HCT116 (cell line): ENCODE results near the gene RAB31. TPM values are rescaled to one million over a fixed set of nuclear protein-coding genes. Genes with fewer than 3 reads are reported as not detected.

Source experiments
- ATAC-seq: fragments of 200-7000 bp; cut with Tn5 transposase; 2 replicates; pipeline ENCODE4 v1.9.1; 2020; ENCODE audit warnings: mild to moderate bottlenecking, moderate library complexity
- BruUV-seq: library from RNA; stranded (reverse); fragments of 400-500 nt; replicated peaks from 2 replicates; lab custom pipeline; 2021; lab: Mats Ljungman, UMichigan
- CTCF ChIA-PET: fragments of 300-600 bp; sonication (Branson Sonifier 250); formaldehyde crosslinking; loops from one replicate; lab custom pipeline; 2021; ENCODE audit warnings: antibody characterized with exemption; lab: Charles Lee
- POLR2A ChIA-PET: fragments of 300-600, 350-600 bp; sonication (Branson Sonifier 250); formaldehyde crosslinking; loops from one replicate; lab custom pipeline; 2021; ENCODE audit warnings: antibody characterized with exemption; lab: Charles Lee
- RAD21 ChIA-PET, 2 experiments: fragments of 300-600 bp; sonication (Branson Sonifier 250); formaldehyde crosslinking; loops; one replicate each; lab custom pipeline; 2023; ENCODE audit warnings: low total read pairs in 2 of 2; ENCODE audit not compliant: uncharacterized antibody in 2 of 2, unreplicated experiment in 2 of 2, low non-redundant PET in 1 of 2; lab: Charles Lee
- DNase-seq: peaks from one replicate; pipeline ENCODE4 v3.0.0-alpha.2; 2010; ENCODE audit warnings: low read depth, low spot score
- H2AFZ ChIP-seq: fragments of 200-600 bp; shearing (Covaris generic), sonication (generic); 2 replicates; pipeline ENCODE4 v1.6.1; 2017; ENCODE audit warnings: low read depth, mixed run types, mixed read lengths, antibody characterized with exemption, low read length; ENCODE audit not compliant: poor library complexity, severe bottlenecking
- H3K27ac ChIP-seq: 2 replicates; pipeline ENCODE4 v1.5.1; 2012; ENCODE audit warnings: low read depth, low read length
- H3K27me3 ChIP-seq: fragments of 200-600 bp; sonication (generic); 2 replicates; pipeline ENCODE4 v1.6.1; 2016; ENCODE audit warnings: mixed run types, low read length, mixed read lengths; ENCODE audit not compliant: insufficient read depth
- H3K36me3 ChIP-seq, 2 experiments: fragments of 200-500 bp in 1 of 2; fragments of 200-600 bp in 1 of 2; sonication (Bioruptor generic) in 1 of 2; sonication (generic) in 1 of 2; 2 replicates each; pipeline versions ENCODE4 v1.5.1 to v1.6.1; 2014 to 2016; ENCODE audit warnings: low read length in 2 of 2, inconsistent platforms in 1 of 2, mixed read lengths in 1 of 2, mixed run types in 1 of 2; ENCODE audit not compliant: insufficient read depth in 2 of 2, control insufficient read depth in 1 of 2
- H3K4me1 ChIP-seq, 2 experiments: fragments of 200-600 bp in 1 of 2; sonication (generic) in 1 of 2; 2 replicates each; pipeline versions ENCODE4 v1.5.1 to v1.6.1; 2012 to 2017; ENCODE audit warnings: low read length in 2 of 2, inconsistent platforms in 1 of 2, mild to moderate bottlenecking in 1 of 2, mixed read lengths in 1 of 2, mixed run types in 1 of 2, moderate library complexity in 1 of 2; ENCODE audit not compliant: insufficient read depth in 2 of 2, control insufficient read depth in 1 of 2
- H3K4me2 ChIP-seq: fragments of 200-600 bp; sonication (generic); 2 replicates; pipeline ENCODE4 v1.6.1; 2017; ENCODE audit warnings: mixed run types, low read length, mixed read lengths
- H3K4me3 ChIP-seq, 2 experiments: fragments of 200-600 bp in 1 of 2; sonication (generic) in 1 of 2; replicated peaks in 1 of 2; 2 replicates each; pipeline ENCODE4 v1.5.1; 2011 to 2016; ENCODE audit warnings: low read length in 2 of 2, control low read depth in 1 of 2, low read depth in 1 of 2, mild to moderate bottlenecking in 1 of 2, mixed read lengths in 1 of 2, mixed run types in 1 of 2
- H3K79me2 ChIP-seq: fragments of 200-600 bp; sonication (generic); 2 replicates; pipeline ENCODE4 v1.6.1; 2017; ENCODE audit warnings: mild to moderate bottlenecking, mixed run types, low read length, moderate library complexity, mixed read lengths; ENCODE audit not compliant: insufficient read depth
- H3K9ac ChIP-seq: fragments of 200-600 bp; sonication (generic); 2 replicates; pipeline ENCODE4 v1.6.1; 2016; ENCODE audit warnings: low read length, mixed read lengths
- H3K9me2 ChIP-seq: fragments of 200-600 bp; sonication (generic), shearing (Covaris generic); 2 replicates; pipeline ENCODE4 v1.6.1; 2017; ENCODE audit warnings: mixed run types, mild to moderate bottlenecking, moderate library complexity; ENCODE audit not compliant: insufficient read depth
- H3K9me3 ChIP-seq, 2 experiments: fragments of 200-500 bp in 1 of 2; fragments of 200-600 bp in 1 of 2; sonication (Bioruptor generic) in 1 of 2; sonication (generic) in 1 of 2; 2 replicates each; pipeline ENCODE4 v1.6.1; 2014 to 2017; ENCODE audit warnings: low read length in 2 of 2, mixed read lengths in 2 of 2, inconsistent platforms in 1 of 2, low read depth in 1 of 2, mild to moderate bottlenecking in 1 of 2, mixed run types in 1 of 2, moderate library complexity in 1 of 2; ENCODE audit not compliant: control insufficient read depth in 1 of 2, insufficient read depth in 1 of 2
- H4K20me1 ChIP-seq: fragments of 200-600 bp; sonication (generic), shearing (Covaris generic); 2 replicates; pipeline ENCODE4 v1.6.1; 2017; ENCODE audit warnings: mixed run types, mild to moderate bottlenecking, moderate library complexity; ENCODE audit not compliant: insufficient read depth
- ATF3 ChIP-seq: IDR thresholded peaks from 2 replicates; pipeline ENCODE4 v1.6.1; 2012
- CBX3 ChIP-seq: IDR thresholded peaks from 2 replicates; pipeline ENCODE4 v1.6.1; 2012; ENCODE audit warnings: low read depth
- CEBPB ChIP-seq: IDR thresholded peaks from 2 replicates; pipeline ENCODE4 v1.6.1; 2012; ENCODE audit warnings: low read depth
- EZH2 ChIP-seq: fragments of 200-600 bp; sonication (generic); IDR thresholded peaks from 2 replicates; pipeline ENCODE4 v1.6.1; 2017; ENCODE audit warnings: antibody characterized with exemption, mixed run types
- EZH2phosphoT487 ChIP-seq: fragments of 200-600 bp; IDR thresholded peaks from 2 replicates; pipeline ENCODE4 v1.6.1; 2018; ENCODE audit warnings: antibody characterized with exemption, borderline replicate concordance
- FOSL1 ChIP-seq: IDR thresholded peaks from 2 replicates; pipeline ENCODE4 v1.6.1; 2012; ENCODE audit warnings: low read depth
- JUND ChIP-seq: IDR thresholded peaks from 2 replicates; pipeline ENCODE4 v1.6.1; 2012
- MAX ChIP-seq: IDR thresholded peaks from 2 replicates; pipeline ENCODE4 v1.6.1; 2012
- POLR2AphosphoS5 ChIP-seq: IDR thresholded peaks from 2 replicates; pipeline ENCODE4 v1.6.1; 2011; ENCODE audit warnings: mild to moderate bottlenecking, low read depth, low read length, moderate library complexity
- RAD21 ChIP-seq: IDR thresholded peaks from 2 replicates; pipeline ENCODE4 v1.6.1; 2012; ENCODE audit warnings: low read depth, mild to moderate bottlenecking
- SP1 ChIP-seq: IDR thresholded peaks from 2 replicates; pipeline ENCODE4 v1.6.1; 2012; ENCODE audit warnings: low read depth
- TCF7L2 ChIP-seq: IDR thresholded peaks from 2 replicates; pipeline ENCODE4 v1.7.0; 2011; ENCODE audit warnings: borderline replicate concordance, inconsistent platforms; ENCODE audit not compliant: insufficient read depth, insufficient read length; ENCODE audit errors: extremely low read depth
- ZBTB33 ChIP-seq: IDR thresholded peaks from 2 replicates; pipeline ENCODE4 v1.6.1; 2011; ENCODE audit warnings: mild to moderate bottlenecking, low read length, moderate library complexity; ENCODE audit not compliant: insufficient replicate concordance; ENCODE audit errors: extremely low read depth
- intact Hi-C: fragments of 100-400 bp; cut with micrococcal nuclease; formaldehyde crosslinking; loops from 2 replicates; pipeline ENCODE4 v1.10.0; 2022
- total RNA-seq: library from RNA; stranded (reverse); gene quantifications from one replicate; pipeline ENCODE4 v1.2.1, GENCODE V29; 2021; ENCODE audit not compliant: unreplicated experiment

The RAB31 gene
- total RNA-seq, 1 experiment from 2014 or later, result 46.9 TPM

- H3K9me2 ChIP-seq, result no peaks in the 10 kb centered on the region
- TF ChIP-seq CBX3 (peak; percentile 79), JUND (peak; percentile 71), FOSL1 (peak; percentile 76), ATF3 (no peak), POLR2AphosphoS5 (peak; percentile 34; the same call in 1 of the 2 replicates), ZBTB33 (no peak), TCF7L2 (peak; percentile 91), SP1 (peak; percentile 80), MAX (peak; percentile 61), EZH2phosphoT487 (no peak), EZH2 (no peak), RAD21 (peak; percentile 36; the same call in 1 of the 2 replicates), CEBPB (peak; percentile 99)
- peak; percentile 47 for ATAC-seq
- H3K9me3 ChIP-seq, result no peaks in the 10 kb centered on the region
- H2AFZ ChIP-seq, result no peak overlapping the region
- intact Hi-C loops, result no loop called here
- BruUV-seq, result no TSS peak
- H3K4me2 ChIP-seq, result peak overlapping the region; percentile 38
- H3K36me3 ChIP-seq, result no peaks in the 10 kb centered on the region
- no peaks in the 10 kb centered on the region for H4K20me1 ChIP-seq
- no peak for DNase-seq
- ChIA-PET POLR2A (no interaction called here), CTCF (no interaction called here), RAD21 (no interaction called here)
- H3K9ac ChIP-seq, result no peak overlapping the region
- H3K4me1 ChIP-seq, result peaks cover 35 to 37% of the 10 kb centered on the region in 2 experiments
- no peaks in the 10 kb centered on the region for H3K79me2 ChIP-seq
- no peak overlapping the region for H3K27ac ChIP-seq
- H3K4me3 ChIP-seq, result no peak overlapping the region
- H3K27me3 ChIP-seq, result no peaks in the 10 kb centered on the region
Observed at GRCh38 chr18:9779630-9780029, 71.5 kb downstream of the RAB31 start.
